ENCODE data around the gene NRXN3.

The NRXN3 gene

GRCh38 chr14:78705989-78706388 lies 535.8 kb downstream of the NRXN3 start (continued):
- TF ChIP-seq KLF8 (tag by site-specific recombination; IDR thresholded peaks at IDR 0.05) (no peak), ZBTB48 (tag by site-specific recombination; IDR thresholded peaks at IDR 0.05) (no peak), ZNF426 (tag by site-specific recombination; IDR thresholded peaks at IDR 0.05) (no peak), KLF7 (tag by site-specific recombination; IDR thresholded peaks at IDR 0.05; ENCODE audit: borderline replicate concordance) (no peak)

- no peak overlapping the region for H3K27ac ChIP-seq (ENCODE audit: extremely low read depth, low read depth, low read length)
- ChIA-PET POLR2A (no interaction called here), CTCF (no interaction called here)
- H3K9me3 ChIP-seq (ENCODE audit: control insufficient read depth, insufficient read depth, low read depth, low read length), result no peaks in the 10 kb centered on the region
- no peak for TF ChIP-seq ZNF169 (tag by site-specific recombination; IDR thresholded peaks at IDR 0.05)
- no peaks in the 10 kb centered on the region for H3K4me1 ChIP-seq (ENCODE audit: control insufficient read depth, insufficient read depth, low read length)
- no peak overlapping the region for H3K4me3 ChIP-seq (ENCODE audit: low read depth, low read length)
- no peaks in the 10 kb centered on the region for H3K36me3 ChIP-seq (ENCODE audit: control insufficient read depth in 2 of 2, insufficient read depth in 1 of 2, low read length in 2 of 2)
These were observed 539.8 kb downstream of the NRXN3 start for GRCh38 chr14:78709795-78710557.

GRCh38 chr14:78710963-78711362 lies 540.8 kb downstream of the NRXN3 start:
- CTCF ChIA-PET, result no interaction called here
- no peak overlapping the region for H3K27ac ChIP-seq (ENCODE audit: extremely low read depth, low read depth, low read length)

More at GRCh38 chr14:78710963-78711362, 540.8 kb downstream of the NRXN3 start:
- no peaks in the 10 kb centered on the region for H3K9me3 ChIP-seq (ENCODE audit: control insufficient read depth, insufficient read depth, low read depth, low read length)
- POLR2A ChIA-PET, result no interaction called here
- H3K4me1 ChIP-seq (ENCODE audit: control insufficient read depth, insufficient read depth, low read length), result no peaks in the 10 kb centered on the region
- no peak for TF ChIP-seq ZNF701 (tag by site-specific recombination; IDR thresholded peaks at IDR 0.05)
- TF ChIP-seq ZNF362 (tag by site-specific recombination; IDR thresholded peaks at IDR 0.05), result no peak
- TF ChIP-seq PBX3 (CRISPR knock-in tag; IDR thresholded peaks at IDR 0.05), result no peak
- no peak for TF ChIP-seq KLF16 (tag by site-specific recombination; IDR thresholded peaks at IDR 0.05)
- TF ChIP-seq ZNF561 (tag by site-specific recombination; IDR thresholded peaks at IDR 0.05; ENCODE audit: borderline replicate concordance), result no peak
- TF ChIP-seq ZNF837 (tag by site-specific recombination; IDR thresholded peaks at IDR 0.05), result no peak
- no peak for TF ChIP-seq PRDM10 (tag by site-specific recombination; IDR thresholded peaks at IDR 0.05)
- no peak for TF ChIP-seq ZNF280D (tag by site-specific recombination; IDR thresholded peaks at IDR 0.05)
- no peak for TF ChIP-seq ZNF654 (tag by site-specific recombination; IDR thresholded peaks at IDR 0.05; ENCODE audit: low read depth)
- TF ChIP-seq ZNF174 (tag by site-specific recombination; IDR thresholded peaks at IDR 0.05), result no peak
- TF ChIP-seq ZNF423 (tag by site-specific recombination; IDR thresholded peaks at IDR 0.05), result no peak
- TF ChIP-seq ZNF600 (tag by site-specific recombination; IDR thresholded peaks at IDR 0.05), result no peak
- TF ChIP-seq ZNF248 (tag by site-specific recombination; IDR thresholded peaks at IDR 0.05), result no peak
- H3K4me3 ChIP-seq (ENCODE audit: low read depth, low read length), result no peak overlapping the region
- H3K36me3 ChIP-seq (ENCODE audit: control insufficient read depth in 2 of 2, insufficient read depth in 1 of 2, low read length in 2 of 2), result no peaks in the 10 kb centered on the region
